ENCODE results near the gene CYP3A7.
"Not testable (repeated sequence)": the region's sequence is repeated elsewhere in the genome, so short reads cannot be mapped to it uniquely, and the experiment has no call there.

CYP3A7 gene

GRCh38 chr7:99734987-99735386 is at the start of gene CYP3A7:
TSS of gene CYP3A7 (minus strand) at chr7:99735196. CDS start at chr7:99735093, 103 bp downstream.
- no peak for DNase-seq

- no peak for DNase-seq
These were observed 49.0 kb upstream of the CYP3A7 start, which contains the start of gene CYP3A4 for GRCh38 chr7:99784007-99784406. TSS of gene CYP3A4 (minus strand) at chr7:99784184. CDS start at chr7:99784081, 103 bp downstream.

DNA sequence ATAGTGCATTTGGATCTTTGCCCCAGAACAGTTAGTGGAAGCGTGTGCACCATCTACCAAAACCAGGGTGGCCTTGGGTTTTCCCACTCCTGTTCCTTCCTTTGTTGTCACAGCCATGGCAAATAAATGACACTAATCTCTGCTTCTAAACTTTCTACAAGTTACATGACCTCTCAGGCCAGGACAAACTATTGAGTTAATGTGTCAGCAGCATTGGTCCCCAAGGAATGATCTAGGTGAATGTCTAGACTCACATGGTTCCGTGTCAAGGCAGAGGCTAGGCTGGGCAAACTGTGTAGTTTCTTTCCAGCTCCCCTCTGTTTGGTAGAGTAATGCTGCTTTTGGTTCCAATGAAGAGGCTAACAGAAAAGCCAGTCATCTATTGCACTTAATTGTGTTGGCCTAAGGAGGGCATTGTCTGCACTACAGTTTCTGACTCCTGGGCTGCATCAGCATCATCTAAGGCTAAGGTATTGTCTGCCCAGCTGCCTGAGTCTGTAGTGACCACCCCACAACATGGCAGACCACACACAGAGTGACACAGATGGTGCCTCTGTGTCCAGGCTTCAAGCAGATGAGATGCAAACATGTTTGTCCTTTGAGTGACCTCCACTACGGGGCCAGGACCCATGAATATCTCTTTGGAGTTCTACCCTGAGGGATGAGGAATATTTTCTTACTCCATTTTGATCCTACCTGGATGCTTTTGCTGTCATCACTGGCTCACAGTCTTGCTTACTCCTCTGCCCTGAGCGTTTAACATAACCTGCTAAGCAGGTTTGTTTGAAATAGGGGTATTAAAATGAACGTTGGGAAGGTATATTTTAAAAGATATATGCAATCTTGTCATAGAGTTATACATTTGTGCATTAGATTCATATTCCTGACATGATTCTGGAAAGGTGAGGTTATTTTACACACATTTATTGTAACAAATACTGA is 47.3 kb upstream of the CYP3A7 start:
- no peak for DNase-seq

DNA sequence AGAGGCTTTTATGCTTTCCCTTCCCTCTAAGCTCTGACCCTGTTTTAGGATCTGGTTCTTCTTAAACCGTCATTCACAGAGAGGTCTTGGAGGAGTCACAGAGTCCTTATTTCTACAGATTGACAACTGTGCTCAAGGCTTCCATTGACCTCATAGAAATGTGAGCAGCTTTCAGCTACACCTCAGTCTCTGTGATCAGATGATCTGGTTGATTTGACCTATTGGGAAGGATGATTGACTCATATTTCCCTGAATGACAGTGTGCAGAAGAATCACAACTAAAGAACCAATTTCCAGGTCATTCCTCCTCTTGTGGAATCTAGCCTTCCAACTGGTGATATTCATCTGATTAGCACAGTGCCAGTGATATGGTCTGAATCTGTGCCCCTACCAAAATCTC is 45.6 kb upstream of the CYP3A7 start:
- DNase-seq: no peak

DNA sequence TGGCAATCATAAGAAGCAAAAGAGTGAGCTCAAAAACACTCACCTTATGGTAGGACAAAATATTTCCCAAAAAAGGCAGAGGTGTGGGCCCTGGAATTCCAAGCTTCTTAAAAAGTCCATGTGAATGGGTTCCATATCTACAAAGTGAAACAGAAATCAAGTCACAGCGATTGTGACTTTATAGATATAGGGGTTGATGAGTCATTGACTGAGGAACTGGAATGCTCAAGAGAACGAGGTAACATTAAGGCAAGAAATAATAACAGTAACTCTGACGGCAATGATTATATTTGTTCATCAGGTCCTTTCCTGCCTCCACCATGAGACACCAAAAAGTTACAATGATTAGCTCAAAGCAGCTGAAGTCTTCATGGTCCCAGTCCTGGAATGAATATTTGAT is 45.0 kb upstream of the CYP3A7 start:
- no peak for DNase-seq

DNA sequence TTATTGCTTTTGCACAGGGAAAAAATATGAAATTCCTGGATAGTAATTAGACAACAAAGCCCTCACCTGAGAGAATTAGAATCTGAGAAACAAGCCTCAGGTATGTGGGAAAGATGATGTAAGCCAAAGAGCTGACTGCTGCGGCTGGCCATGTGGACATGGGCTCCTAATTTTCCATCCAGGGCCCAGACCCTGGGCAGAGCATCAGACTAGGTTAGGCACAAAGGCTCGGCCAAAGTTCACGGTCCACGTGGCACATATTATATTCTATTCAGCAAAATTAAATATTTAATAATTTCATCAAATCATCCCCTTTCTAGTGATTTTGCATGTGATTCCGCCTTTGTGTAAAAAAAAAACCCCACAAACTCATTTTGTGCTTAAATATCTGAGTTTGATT is 43.9 kb upstream of the CYP3A7 start:
- no peak for DNase-seq

DNA sequence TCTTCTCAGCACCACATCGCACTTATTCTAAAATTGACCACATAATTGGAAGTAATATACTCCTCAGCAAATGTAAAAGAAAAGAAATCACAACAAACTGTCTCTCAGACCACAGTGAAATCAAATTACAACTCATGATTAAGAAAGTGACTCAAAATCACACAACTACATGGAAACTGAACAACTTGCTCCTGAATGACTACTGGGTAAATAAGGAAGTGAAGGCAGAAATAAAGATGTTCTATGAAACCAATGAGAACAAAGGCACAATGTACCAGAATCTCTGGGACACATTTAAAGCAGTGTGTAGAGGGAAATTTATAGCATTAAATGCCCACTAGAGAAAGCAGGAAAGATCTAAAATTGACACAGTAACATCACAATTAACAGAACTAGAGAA is 38.4 kb upstream of the CYP3A7 start:
- not testable (repeated sequence) for DNase-seq

GRCh38 chr7:99772565-99772964 is 37.6 kb upstream of the CYP3A7 start:
- DNase-seq: no peak

GRCh38 chr7:99769494-99769893 is 34.5 kb upstream of the CYP3A7 start:
- not testable (repeated sequence) for DNase-seq

DNA sequence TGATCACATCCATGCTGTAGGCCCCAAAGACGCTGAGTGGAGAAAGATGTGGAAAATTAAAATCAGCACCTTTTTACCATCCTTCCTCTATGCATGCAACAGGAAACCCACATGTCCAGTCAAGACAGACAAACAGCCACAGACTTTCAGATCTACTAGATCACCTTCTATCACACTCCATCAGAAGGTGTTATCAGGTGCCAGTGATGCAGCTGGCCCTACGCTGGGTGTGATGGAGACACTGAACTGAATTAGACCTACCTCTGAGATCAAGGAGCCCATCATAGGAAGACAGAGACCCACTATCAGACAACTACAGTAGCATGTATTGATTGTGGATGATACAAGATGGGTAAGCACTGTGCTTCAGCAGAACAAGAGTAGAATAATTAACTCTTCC is 33.5 kb upstream of the CYP3A7 start:
- DNase-seq: no peak

DNA sequence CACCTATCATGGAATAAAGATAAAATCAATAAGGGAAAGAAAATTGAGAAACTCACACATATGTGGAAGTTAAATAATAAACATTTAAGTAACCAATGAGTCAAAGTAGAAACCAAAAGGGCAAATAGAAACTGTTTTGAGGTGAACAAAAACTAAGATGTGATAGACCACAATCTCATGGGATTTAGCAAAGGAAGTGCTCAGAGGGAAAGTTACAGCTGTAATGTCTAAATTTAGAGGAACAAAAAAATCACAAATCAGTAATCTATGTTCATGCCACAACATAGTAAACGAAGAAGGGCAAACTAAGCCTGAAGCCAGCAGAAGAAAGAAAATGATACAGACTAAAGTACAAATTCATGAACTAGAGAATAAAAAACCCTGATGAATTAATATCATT is 32.7 kb upstream of the CYP3A7 start:
- no peak for DNase-seq

GRCh38 chr7:99766484-99767099 is 31.6 kb upstream of the CYP3A7 start:
- DNase-seq: no peak

- no peak for DNase-seq
These were observed 29.5 kb upstream of the CYP3A7 start for GRCh38 chr7:99764478-99764877.

- DNase-seq: no peak
These were observed 27.8 kb upstream of the CYP3A7 start for GRCh38 chr7:99762680-99763327.

- no peak for DNase-seq
These were observed 20.1 kb upstream of the CYP3A7 start for GRCh38 chr7:99755085-99755484.

GRCh38 chr7:99752356-99752755 is 17.4 kb upstream of the CYP3A7 start:
- no peak for DNase-seq

DNA sequence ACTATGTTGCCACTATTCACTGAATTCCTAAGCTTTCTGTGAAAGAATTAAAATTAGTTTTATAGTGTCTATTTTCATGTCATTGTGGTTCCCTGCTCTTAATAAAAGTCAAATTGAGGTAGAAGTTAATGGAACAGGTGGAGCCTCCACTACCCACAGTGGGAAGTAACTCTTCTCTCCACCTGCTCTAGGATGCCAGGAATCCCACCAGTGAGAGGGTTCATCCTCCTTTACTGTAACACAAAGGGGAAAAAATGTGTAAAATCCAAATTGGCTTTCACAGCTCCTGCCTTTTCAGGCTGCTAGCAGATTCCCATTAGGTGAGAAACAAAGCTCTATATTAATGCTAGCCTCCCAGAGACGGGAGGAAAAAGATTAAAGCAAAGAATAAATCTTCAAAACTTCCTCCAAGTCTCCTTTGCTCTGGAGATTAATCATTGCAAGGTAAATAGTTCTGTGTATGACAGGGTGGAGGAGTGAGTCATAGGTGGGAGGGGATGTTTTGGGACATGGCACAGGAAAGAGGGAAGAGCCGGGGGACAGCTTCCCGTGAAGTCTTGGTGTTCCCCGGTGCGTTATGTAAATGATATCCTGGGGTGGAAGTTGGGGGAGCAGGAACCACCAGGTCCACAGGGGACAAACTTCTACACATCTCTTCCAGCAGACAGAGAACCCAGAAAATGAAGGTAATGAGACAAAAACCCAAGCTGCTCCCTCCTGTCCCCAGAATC is 16.5 kb upstream of the CYP3A7 start:
- DNase-seq: not testable (repeated sequence)

GRCh38 chr7:99748846-99749579 is 14.0 kb upstream of the CYP3A7 start:
- DNase-seq: no peak

DNA sequence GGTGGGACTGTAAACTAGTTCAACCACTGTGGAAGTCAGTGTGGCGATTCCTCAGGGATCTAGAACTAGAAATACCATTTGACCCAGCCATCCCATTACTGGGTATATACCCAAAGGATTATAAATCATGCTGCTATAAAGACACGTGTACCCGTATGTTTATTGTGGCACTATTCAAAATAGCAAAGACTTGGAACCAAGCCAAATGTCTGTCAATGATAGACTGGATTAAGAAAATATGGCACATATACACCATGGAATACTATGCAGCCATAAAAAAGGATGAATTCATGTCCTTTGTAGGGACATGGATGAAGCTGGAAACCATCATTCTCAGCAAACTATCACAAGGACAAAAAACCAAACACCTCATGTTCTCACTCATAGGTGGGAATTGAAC is 11.9 kb upstream of the CYP3A7 start:
- not testable (repeated sequence) for DNase-seq

- not testable (repeated sequence) for DNase-seq
These were observed 10.4 kb upstream of the CYP3A7 start for GRCh38 chr7:99745395-99745794.

DNA sequence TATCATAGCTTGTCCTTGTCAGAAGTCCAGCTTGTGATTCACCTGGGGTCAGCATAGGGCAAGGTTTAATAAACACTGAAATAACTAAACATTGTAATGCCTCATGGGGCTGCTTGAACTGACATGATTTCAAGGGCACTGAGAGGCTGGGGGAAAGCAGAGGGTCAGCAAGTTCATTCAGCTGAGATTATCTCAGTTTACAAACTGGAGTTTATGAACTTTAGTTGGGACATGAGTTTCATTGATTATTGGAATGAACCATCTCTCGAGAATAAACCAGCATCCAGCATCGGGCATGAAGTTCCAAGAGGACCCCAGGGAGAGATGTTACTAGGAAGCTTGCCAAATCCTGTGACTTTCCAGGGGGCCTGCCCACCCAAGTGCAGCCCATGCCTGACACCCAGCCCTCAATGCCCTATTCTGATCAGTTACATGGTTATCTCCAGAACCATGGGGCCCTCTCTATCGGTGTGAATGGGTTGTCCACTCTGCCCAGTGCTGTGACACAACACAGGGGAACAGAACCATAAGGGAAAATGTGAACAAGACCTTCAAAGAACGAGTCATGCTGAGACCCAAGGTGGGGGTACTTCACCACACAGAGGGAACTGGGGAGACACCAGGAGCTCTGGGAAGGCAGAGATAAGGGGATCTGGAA is 7.9 kb upstream of the CYP3A7 start:
- DNase-seq: no peak

GRCh38 chr7:99741441-99741795 is 6.4 kb upstream of the CYP3A7 start:
- DNase-seq: no peak
